HepG2 (cell line): ENCODE data around the gene DRC7. TPM values are rescaled to one million over a fixed set of nuclear protein-coding genes. Genes with fewer than 3 reads are reported as not detected.
A peak's percentile ranks its signal among the peaks of the same experiment; 100 is the strongest.

ENCODE experiments used
- DR1 ChIP-seq: sonication (generic); formaldehyde crosslinking; IDR thresholded peaks from 2 replicates; pipeline ENCODE4 v1.8.0; 2021; ENCODE audit warnings: mild to moderate bottlenecking, missing genetic modification reagents, inconsistent platforms
- EHMT2 ChIP-seq: fragments of 200-600 bp; sonication (generic); IDR thresholded peaks from 2 replicates; pipeline ENCODE4 v1.7.0; 2017; ENCODE audit warnings: antibody characterized with exemption, low read depth, low read length, borderline replicate concordance
- ELF3 ChIP-seq: IDR thresholded peaks from 2 replicates; pipeline ENCODE4 v1.6.1; 2016; ENCODE audit warnings: missing genetic modification reagents, missing compliant biosample characterization
- FOSL1 ChIP-seq: sonication (generic); formaldehyde crosslinking; IDR thresholded peaks from 2 replicates; pipeline ENCODE4 v1.9.0; 2021; ENCODE audit warnings: missing genetic modification reagents, borderline replicate concordance
- GATAD1 ChIP-seq: IDR thresholded peaks from 2 replicates; pipeline ENCODE4 v1.6.1; 2016; ENCODE audit warnings: missing genetic modification reagents, missing compliant biosample characterization
- HNF4G ChIP-seq, 2 experiments: sonication (generic) in 1 of 2; formaldehyde crosslinking in 1 of 2; IDR thresholded peaks; 2 replicates each; pipeline versions ENCODE4 v1.4.0 to v1.6.1; 2011 to 2020; ENCODE audit warnings: borderline replicate concordance in 2 of 2, low read depth in 2 of 2, mild to moderate bottlenecking in 2 of 2, low read length in 1 of 2, missing genetic modification reagents in 1 of 2, moderate library complexity in 1 of 2
- KLF6 ChIP-seq: IDR thresholded peaks from 2 replicates; pipeline ENCODE4 v1.8.0; 2016; ENCODE audit warnings: missing biosample characterization, missing genetic modification reagents
- MAFG ChIP-seq: sonication (generic); formaldehyde crosslinking; IDR thresholded peaks from 2 replicates; pipeline ENCODE4 v1.5.1; 2020; ENCODE audit warnings: mild to moderate bottlenecking, missing genetic modification reagents
- MTF1 ChIP-seq: sonication (generic); formaldehyde crosslinking; IDR thresholded peaks from 2 replicates; pipeline ENCODE4 v1.5.0; 2020; ENCODE audit warnings: missing genetic modification reagents
- NR3C1 ChIP-seq: sonication (generic); formaldehyde crosslinking; IDR thresholded peaks from 2 replicates; pipeline ENCODE4 v1.4.0; 2020; ENCODE audit warnings: missing genetic modification reagents
- XRCC5 ChIP-seq: fragments of 200-400 bp; formaldehyde crosslinking; optimal IDR thresholded peaks from 2 replicates; pipeline ENCODE3; 2017; ENCODE audit warnings: mild to moderate bottlenecking, low read length
- ZFY ChIP-seq: sonication (generic); formaldehyde crosslinking; IDR thresholded peaks from 2 replicates; pipeline ENCODE4 v1.4.0; 2020; ENCODE audit warnings: missing genetic modification reagents
- ZNF207 ChIP-seq: fragments of 450-650 bp; IDR thresholded peaks from 2 replicates; pipeline ENCODE4 v1.6.1; 2016; ENCODE audit warnings: antibody characterized with exemption, borderline replicate concordance
- ZNF337 ChIP-seq: sonication (generic); formaldehyde crosslinking; IDR thresholded peaks from 2 replicates; pipeline ENCODE4 v1.5.1; 2020; ENCODE audit warnings: missing genetic modification reagents, low read depth, mild to moderate bottlenecking, borderline replicate concordance
- ZNF34 ChIP-seq: sonication (generic); formaldehyde crosslinking; IDR thresholded peaks from 2 replicates; pipeline ENCODE4 v1.4.0; 2020; ENCODE audit warnings: mild to moderate bottlenecking, missing genetic modification reagents, borderline replicate concordance
- ZNF646 ChIP-seq: sonication (generic); formaldehyde crosslinking; IDR thresholded peaks from 2 replicates; pipeline ENCODE4 v1.9.0; 2021; ENCODE audit warnings: mild to moderate bottlenecking, missing genetic modification reagents
- polyA plus RNA-seq, 8 experiments: library from polyadenylated mRNA; depleted of rRNA in 3 of 8; stranded (reverse) in 7 of 8; unstranded in 1 of 8; fragments of >200 nt; fragmentation: Illumina TruSeq in 4 of 8; extraction: Trizol in 4 of 8; gene quantifications; 2 replicates each; pipeline versions ENCODE4 v1.2.1 to v1.2.3, GENCODE V29; 2011 to 2016; ENCODE audit warnings: low read depth in 4 of 8, missing spikeins in 1 of 8, mixed read lengths in 1 of 8; ENCODE audit not compliant: insufficient read depth in 1 of 8
- total RNA-seq, 5 experiments: library from RNA; depleted of rRNA; stranded (reverse); fragments of >200 nt; fragmentation: Illumina TruSeq; extraction: Trizol; gene quantifications; 2 replicates each; pipeline ENCODE4 v1.2.3, GENCODE V29; 2016; ENCODE audit warnings: low read depth in 1 of 5
- TF ChIP-seq, protein P1 (sequence below): sonication (generic); formaldehyde crosslinking; IDR thresholded peaks from 2 replicates; pipeline ENCODE4 v1.4.0; 2020; ENCODE audit warnings: missing genetic modification reagents, borderline replicate concordance
- TF ChIP-seq, protein P2 (sequence below): sonication (generic); formaldehyde crosslinking; IDR thresholded peaks from 2 replicates; pipeline ENCODE4 v1.4.0; 2020; ENCODE audit warnings: missing genetic modification reagents
- TF ChIP-seq, protein P3 (sequence below): sonication (generic); formaldehyde crosslinking; IDR thresholded peaks from 2 replicates; pipeline ENCODE4 v1.4.0; 2020; ENCODE audit warnings: mild to moderate bottlenecking, missing genetic modification reagents

The DRC7 gene
- total and polyA plus RNA-seq, 2 of the 13 experiments (the other 11 are each of a cell fraction or from before 2014, with no cell fraction given): 2.7 to 3.4 TPM

DNA sequence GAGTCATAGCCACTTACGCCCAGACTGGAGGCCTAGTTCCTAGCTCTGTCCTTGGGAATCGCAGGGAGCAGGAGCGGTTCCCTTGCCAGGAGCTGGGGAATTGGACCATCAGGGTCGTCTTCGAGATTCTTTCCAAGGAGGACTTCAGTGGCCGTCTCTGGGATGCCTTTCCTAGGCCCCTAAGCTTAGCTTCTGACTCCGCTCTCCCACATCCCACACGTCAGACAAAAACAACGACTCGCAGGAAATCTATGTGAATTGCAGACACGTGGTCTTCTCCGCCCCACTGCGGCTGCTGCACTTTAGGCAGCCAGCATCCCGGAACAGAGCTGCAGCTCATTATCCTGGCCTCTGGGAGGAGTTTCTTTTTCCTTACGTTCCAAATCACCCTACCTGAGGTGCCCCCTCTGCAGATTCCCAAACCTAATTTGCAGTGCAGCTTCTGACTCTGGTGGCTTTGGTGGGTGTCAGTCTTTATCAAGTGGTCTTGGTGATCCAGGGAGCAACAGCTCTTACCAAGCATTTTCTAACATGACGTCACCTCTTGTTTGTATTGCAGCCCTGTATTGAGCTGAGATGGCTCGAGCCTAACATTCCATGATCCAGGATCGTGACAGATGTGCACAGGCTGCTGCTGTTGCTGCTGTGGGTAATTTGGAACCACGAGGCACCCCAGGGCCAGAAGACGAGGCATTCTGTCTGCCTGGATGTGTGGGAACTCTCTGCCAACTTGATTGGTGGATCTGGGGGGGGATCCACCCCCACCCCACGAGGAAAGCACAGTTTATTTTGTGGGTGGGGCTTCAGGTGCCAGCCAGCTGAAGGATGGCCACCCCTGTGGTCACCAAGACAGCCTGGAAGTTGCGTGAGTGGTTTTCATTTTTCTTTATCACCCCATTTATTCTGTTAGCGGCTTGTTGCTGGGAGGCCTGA, 42.1 kb downstream of the DRC7 start (continued):
- TF ChIP-seq ZNF646 (CRISPR knock-in tag) (no peak), HNF4G (IDR thresholded peaks at IDR 0.05; ENCODE audit: borderline replicate concordance, low read depth, low read length) (no peak), HNF4G (CRISPR knock-in tag; IDR thresholded peaks at IDR 0.05; ENCODE audit: borderline replicate concordance, low read depth) (no peak), KLF6 (CRISPR knock-in tag) (peak; percentile 59; the same call in 1 of the 2 replicates), DR1 (no peak), MTF1 (CRISPR knock-in tag) (no peak), ZNF207 (no peak), ZFY (CRISPR knock-in tag) (peak; percentile 36; the same call in 1 of the 2 replicates), EHMT2 (no peak), ZNF337 (CRISPR knock-in tag) (no peak), GATAD1 (CRISPR knock-in tag) (0 out of 2 replicates have a peak, but pooled peaks have one; percentile 10), NR3C1 (no peak), FOSL1 (CRISPR knock-in tag) (no peak), ZNF34 (CRISPR knock-in tag) (no peak), ELF3 (CRISPR knock-in tag) (peak; percentile 34; the same call in 1 of the 2 replicates), MAFG (CRISPR knock-in tag) (no peak), XRCC5 (peak; percentile 63)
- TF ChIP-seq, protein P1, sequence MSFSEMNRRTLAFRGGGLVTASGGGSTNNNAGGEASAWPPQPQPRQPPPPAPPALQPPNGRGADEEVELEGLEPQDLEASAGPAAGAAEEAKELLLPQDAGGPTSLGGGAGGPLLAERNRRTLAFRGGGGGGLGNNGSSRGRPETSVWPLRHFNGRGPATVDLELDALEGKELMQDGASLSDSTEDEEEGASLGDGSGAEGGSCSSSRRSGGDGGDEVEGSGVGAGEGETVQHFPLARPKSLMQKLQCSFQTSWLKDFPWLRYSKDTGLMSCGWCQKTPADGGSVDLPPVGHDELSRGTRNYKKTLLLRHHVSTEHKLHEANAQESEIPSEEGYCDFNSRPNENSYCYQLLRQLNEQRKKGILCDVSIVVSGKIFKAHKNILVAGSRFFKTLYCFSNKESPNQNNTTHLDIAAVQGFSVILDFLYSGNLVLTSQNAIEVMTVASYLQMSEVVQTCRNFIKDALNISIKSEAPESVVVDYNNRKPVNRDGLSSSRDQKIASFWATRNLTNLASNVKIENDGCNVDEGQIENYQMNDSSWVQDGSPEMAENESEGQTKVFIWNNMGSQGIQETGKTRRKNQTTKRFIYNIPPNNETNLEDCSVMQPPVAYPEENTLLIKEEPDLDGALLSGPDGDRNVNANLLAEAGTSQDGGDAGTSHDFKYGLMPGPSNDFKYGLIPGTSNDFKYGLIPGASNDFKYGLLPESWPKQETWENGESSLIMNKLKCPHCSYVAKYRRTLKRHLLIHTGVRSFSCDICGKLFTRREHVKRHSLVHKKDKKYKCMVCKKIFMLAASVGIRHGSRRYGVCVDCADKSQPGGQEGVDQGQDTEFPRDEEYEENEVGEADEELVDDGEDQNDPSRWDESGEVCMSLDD (CRISPR knock-in tag): no peak
- TF ChIP-seq, protein P2, sequence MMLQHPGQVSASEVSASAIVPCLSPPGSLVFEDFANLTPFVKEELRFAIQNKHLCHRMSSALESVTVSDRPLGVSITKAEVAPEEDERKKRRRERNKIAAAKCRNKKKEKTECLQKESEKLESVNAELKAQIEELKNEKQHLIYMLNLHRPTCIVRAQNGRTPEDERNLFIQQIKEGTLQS: peak; percentile 87
- TF ChIP-seq, protein P3, sequence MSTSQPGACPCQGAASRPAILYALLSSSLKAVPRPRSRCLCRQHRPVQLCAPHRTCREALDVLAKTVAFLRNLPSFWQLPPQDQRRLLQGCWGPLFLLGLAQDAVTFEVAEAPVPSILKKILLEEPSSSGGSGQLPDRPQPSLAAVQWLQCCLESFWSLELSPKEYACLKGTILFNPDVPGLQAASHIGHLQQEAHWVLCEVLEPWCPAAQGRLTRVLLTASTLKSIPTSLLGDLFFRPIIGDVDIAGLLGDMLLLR (CRISPR knock-in tag): peak; percentile 91; the same call in 1 of the 2 replicates
